ENCODE data around the gene PCDHB16. TPM values are rescaled to one million over a fixed set of nuclear protein-coding genes. Genes with fewer than 3 reads are reported as not detected.
"Not testable (repeated sequence)": the region's sequence is repeated elsewhere in the genome, so short reads cannot be mapped to it uniquely, and the experiment has no call there.

Gene PCDHB16
- total RNA-seq, 6 experiments from 2014 or later: 0.17 to 0.51 (median 0.34) TPM

- DNase-seq; H3K4me3 ChIP-seq; H3K36me3 ChIP-seq; H3K27ac ChIP-seq; H3K4me1 ChIP-seq; intact Hi-C loops (cut with DNase I); H3K27me3 ChIP-seq; H3K9me3 ChIP-seq: not testable (repeated sequence)
- 9% methylated on average over 12 of the region's 18 CpGs for WGBS (ENCODE audit: insufficient coverage, low coverage, low lambda C conversion rate, missing lambda C conversion rate)
- ATAC-seq: peak; percentile 29 to 80 (median 53)
- TF ChIP-seq, protein P1, sequence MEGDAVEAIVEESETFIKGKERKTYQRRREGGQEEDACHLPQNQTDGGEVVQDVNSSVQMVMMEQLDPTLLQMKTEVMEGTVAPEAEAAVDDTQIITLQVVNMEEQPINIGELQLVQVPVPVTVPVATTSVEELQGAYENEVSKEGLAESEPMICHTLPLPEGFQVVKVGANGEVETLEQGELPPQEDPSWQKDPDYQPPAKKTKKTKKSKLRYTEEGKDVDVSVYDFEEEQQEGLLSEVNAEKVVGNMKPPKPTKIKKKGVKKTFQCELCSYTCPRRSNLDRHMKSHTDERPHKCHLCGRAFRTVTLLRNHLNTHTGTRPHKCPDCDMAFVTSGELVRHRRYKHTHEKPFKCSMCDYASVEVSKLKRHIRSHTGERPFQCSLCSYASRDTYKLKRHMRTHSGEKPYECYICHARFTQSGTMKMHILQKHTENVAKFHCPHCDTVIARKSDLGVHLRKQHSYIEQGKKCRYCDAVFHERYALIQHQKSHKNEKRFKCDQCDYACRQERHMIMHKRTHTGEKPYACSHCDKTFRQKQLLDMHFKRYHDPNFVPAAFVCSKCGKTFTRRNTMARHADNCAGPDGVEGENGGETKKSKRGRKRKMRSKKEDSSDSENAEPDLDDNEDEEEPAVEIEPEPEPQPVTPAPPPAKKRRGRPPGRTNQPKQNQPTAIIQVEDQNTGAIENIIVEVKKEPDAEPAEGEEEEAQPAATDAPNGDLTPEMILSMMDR (IDR thresholded peaks at IDR 0.05): peak in 2 of 4 donors; percentile 15 to 29
Measured at GRCh38 chr5:141213656-141214339, 31.6 kb downstream of the PCDHB16 start, which contains the start of gene PCDHB13. Gene PCDHB13 (plus strand): TSS chr5:141213919. CDS start chr5:141214124, 205 bp downstream.

DNA sequence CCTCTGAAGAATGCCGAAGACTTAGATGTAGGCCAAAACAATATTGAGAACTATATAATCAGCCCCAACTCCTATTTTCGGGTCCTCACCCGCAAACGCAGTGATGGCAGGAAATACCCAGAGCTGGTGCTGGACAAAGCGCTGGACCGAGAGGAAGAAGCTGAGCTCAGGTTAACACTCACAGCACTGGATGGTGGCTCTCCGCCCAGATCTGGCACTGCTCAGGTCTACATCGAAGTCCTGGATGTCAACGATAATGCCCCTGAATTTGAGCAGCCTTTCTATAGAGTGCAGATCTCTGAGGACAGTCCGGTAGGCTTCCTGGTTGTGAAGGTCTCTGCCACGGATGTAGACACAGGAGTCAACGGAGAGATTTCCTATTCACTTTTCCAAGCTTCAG lies 32.4 kb downstream of the PCDHB16 start:
- ATAC-seq; DNase-seq; H3K9me3 ChIP-seq; intact Hi-C loops (cut with DNase I); H3K4me1 ChIP-seq; H3K27me3 ChIP-seq; H3K4me3 ChIP-seq; H3K27ac ChIP-seq; H3K36me3 ChIP-seq: not testable (repeated sequence)
- WGBS (ENCODE audit: insufficient coverage, low coverage, low lambda C conversion rate, missing lambda C conversion rate): 55% methylated on average over 7 of the region's 12 CpGs

DNA sequence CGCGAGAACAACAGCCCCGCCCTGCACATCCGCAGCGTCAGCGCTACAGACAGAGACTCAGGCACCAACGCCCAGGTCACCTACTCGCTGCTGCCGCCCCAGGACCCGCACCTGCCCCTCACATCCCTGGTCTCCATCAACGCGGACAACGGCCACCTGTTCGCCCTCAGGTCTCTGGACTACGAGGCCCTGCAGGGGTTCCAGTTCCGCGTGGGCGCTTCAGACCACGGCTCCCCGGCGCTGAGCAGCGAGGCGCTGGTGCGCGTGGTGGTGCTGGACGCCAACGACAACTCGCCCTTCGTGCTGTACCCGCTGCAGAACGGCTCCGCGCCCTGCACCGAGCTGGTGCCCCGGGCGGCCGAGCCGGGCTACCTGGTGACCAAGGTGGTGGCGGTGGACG lies 33.3 kb downstream of the PCDHB16 start:
- intact Hi-C loops (cut with DNase I); DNase-seq; H3K27ac ChIP-seq; H3K9me3 ChIP-seq; H3K36me3 ChIP-seq; H3K4me3 ChIP-seq; H3K4me1 ChIP-seq; ATAC-seq; H3K27me3 ChIP-seq: not testable (repeated sequence)
- WGBS (ENCODE audit: insufficient coverage, low coverage, low lambda C conversion rate, missing lambda C conversion rate): 25% methylated on average over 17 of the region's 40 CpGs

GRCh38 chr5:141216035-141216434 lies 33.8 kb downstream of the PCDHB16 start:
- H3K36me3 ChIP-seq; DNase-seq; H3K9me3 ChIP-seq; H3K4me1 ChIP-seq; H3K4me3 ChIP-seq; H3K27me3 ChIP-seq; H3K27ac ChIP-seq; ATAC-seq; intact Hi-C loops (cut with DNase I): not testable (repeated sequence)
- 45% methylated on average over 2 of the region's 26 CpGs for WGBS (ENCODE audit: insufficient coverage, low coverage, low lambda C conversion rate, missing lambda C conversion rate)

GRCh38 chr5:141223112-141223783 lies 41.1 kb downstream of the PCDHB16 start, which contains the start of gene PCDHB14:
Gene PCDHB14 (plus strand): TSS chr5:141223343. CDS start chr5:141223506, 163 bp downstream.
- intact Hi-C loops (cut with DNase I): no loop called here
- DNase-seq (no peak), ATAC-seq (peak in 2 of 4 donors; percentile 51 to 67)
- no peak for TF ChIP-seq POLR2A (IDR thresholded peaks at IDR 0.05)
- TF ChIP-seq, protein P1 (IDR thresholded peaks at IDR 0.05): peak in 2 of 4 donors; percentile 10 to 15
- Histone ChIP-seq H3K4me3 (no peak within 1 kb of the TSS), H3K4me1 (no peaks in the 10 kb centered on the region), H3K27me3 (no peaks in the 10 kb centered on the region), H3K9me3 (peaks cover 0 to 14% (median 0%) of the 10 kb centered on the region in 4 donors), H3K36me3 (no peaks in the 10 kb centered on the region), H3K27ac (no peak within 1 kb of the TSS)
- WGBS (ENCODE audit: insufficient coverage, low coverage, low lambda C conversion rate, missing lambda C conversion rate): 17% methylated on average over 15 of the region's 15 CpGs

DNA sequence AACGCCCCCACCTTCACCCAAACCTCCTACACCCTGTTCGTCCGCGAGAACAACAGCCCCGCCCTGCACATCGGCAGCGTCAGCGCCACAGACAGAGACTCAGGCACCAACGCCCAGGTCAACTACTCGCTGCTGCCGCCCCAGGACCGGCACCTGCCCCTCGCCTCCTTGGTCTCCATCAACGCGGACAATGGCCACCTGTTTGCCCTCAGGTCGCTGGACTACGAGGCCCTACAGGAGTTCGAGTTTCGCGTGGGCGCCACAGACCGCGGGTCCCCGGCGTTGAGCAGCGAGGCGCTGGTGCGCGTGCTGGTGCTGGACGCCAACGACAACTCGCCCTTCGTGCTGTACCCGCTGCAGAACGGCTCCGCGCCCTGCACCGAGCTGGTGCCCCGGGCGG lies 42.7 kb downstream of the PCDHB16 start:
- H3K27me3 ChIP-seq; H3K36me3 ChIP-seq; H3K27ac ChIP-seq; H3K4me1 ChIP-seq; intact Hi-C loops (cut with DNase I); H3K4me3 ChIP-seq; ATAC-seq; H3K9me3 ChIP-seq; DNase-seq: not testable (repeated sequence)
- 17% methylated on average over 13 of the region's 40 CpGs for WGBS (ENCODE audit: insufficient coverage, low coverage, low lambda C conversion rate, missing lambda C conversion rate)

DNA sequence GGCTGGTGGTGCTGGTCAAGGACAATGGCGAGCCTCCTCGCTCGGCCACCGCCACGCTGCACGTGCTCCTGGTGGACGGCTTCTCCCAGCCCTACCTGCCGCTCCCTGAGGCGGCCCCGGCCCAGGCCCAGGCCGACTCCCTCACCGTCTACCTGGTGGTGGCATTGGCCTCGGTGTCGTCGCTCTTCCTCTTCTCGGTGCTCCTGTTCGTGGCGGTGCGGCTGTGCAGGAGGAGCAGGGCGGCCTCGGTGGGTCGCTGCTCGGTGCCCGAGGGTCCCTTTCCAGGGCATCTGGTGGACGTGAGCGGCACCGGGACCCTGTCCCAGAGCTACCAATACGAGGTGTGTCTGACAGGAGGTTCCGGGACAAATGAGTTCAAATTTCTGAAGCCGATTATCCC lies 43.2 kb downstream of the PCDHB16 start:
- ATAC-seq; H3K36me3 ChIP-seq; H3K27ac ChIP-seq; H3K9me3 ChIP-seq; H3K27me3 ChIP-seq; H3K4me3 ChIP-seq; H3K4me1 ChIP-seq; DNase-seq; intact Hi-C loops (cut with DNase I): not testable (repeated sequence)
- 39% methylated on average over 5 of the region's 30 CpGs for WGBS (ENCODE audit: insufficient coverage, low coverage, low lambda C conversion rate, missing lambda C conversion rate)
